ENCODE measurements around the gene SNAPC3. TPM values are rescaled to one million over a fixed set of nuclear protein-coding genes. Genes with fewer than 3 reads are reported as not detected.

SNAPC3 gene
- total RNA-seq, 1 experiment from 2014 or later: 28.0 TPM

DNA sequence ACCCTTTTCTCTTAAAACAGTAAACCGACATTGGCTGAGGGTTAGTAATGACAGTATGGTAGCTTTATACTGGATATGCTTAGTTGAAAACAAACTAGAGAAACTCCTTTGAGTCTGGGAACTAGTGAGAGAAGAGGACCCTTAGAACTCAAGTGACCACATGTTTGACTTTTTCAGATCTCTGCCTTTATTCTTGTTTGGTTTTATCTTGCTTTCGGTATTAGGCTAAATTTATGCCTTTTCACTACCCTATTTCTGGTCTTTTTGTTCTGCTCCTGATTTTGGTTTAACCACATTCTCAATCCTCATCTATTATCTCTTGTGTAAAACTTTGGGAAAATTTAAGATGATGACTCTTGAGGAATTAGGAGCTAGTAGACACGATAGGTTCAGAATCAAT lies 11.0 kb downstream of the SNAPC3 start:
- Histone ChIP-seq H3K79me2 (ENCODE audit: insufficient read depth, low read length) (no peaks in the 10 kb centered on the region; the same call in 1 of the 2 replicates), H2BK120ac (ENCODE audit: low read depth, low read length, poor library complexity, severe bottlenecking) (no peak overlapping the region), H3K4me1 (ENCODE audit: insufficient read depth, low read length) (no peaks in the 10 kb centered on the region), H3K4me2 (ENCODE audit: insufficient read depth, insufficient read length, low read length) (no peak overlapping the region), H2BK5ac (ENCODE audit: insufficient read length, low read length) (no peak overlapping the region), H4K5ac (ENCODE audit: insufficient read length, low read depth, low read length) (no peak overlapping the region), H2AK5ac (ENCODE audit: insufficient read length, low read length) (no peak overlapping the region), H3K27me3 (ENCODE audit: insufficient read depth, low read length) (no peaks in the 10 kb centered on the region), H3T11ph (ENCODE audit: low read length) (no peak overlapping the region), H3K9me3 (ENCODE audit: control insufficient read depth, low read depth, low read length) (no peaks in the 10 kb centered on the region), H3K27ac (ENCODE audit: insufficient read length, low read depth, low read length) (no peak overlapping the region), H4K91ac (ENCODE audit: insufficient read length, low read depth, low read length) (no peak overlapping the region), H3K23me2 (ENCODE audit: insufficient read length, low read depth, low read length, poor library complexity, severe bottlenecking) (no peaks in the 10 kb centered on the region), H3K9ac (ENCODE audit: extremely low read depth, insufficient read length, low read length) (no peak overlapping the region), H2AFZ (ENCODE audit: low read length) (no peak overlapping the region), H4K8ac (replicated peaks; ENCODE audit: insufficient read length, low read depth, low read length) (no peak overlapping the region), H3K14ac (ENCODE audit: insufficient read depth, low read length) (no peak overlapping the region), H3K23ac (ENCODE audit: insufficient read length, low read depth, low read length) (no peak overlapping the region), H2BK20ac (ENCODE audit: low read depth, low read length, poor library complexity, severe bottlenecking) (no peak overlapping the region), H4K20me1 (ENCODE audit: control insufficient read depth, insufficient read depth, insufficient read length) (no peaks in the 10 kb centered on the region), H2BK12ac (ENCODE audit: insufficient read length, low read depth, low read length) (no peak overlapping the region), H3K4ac (ENCODE audit: low read depth, low read length) (no peak overlapping the region), H3K18ac (ENCODE audit: insufficient read length, low read depth, low read length) (no peak overlapping the region), H3K79me1 (ENCODE audit: insufficient read depth, low read depth, low read length, poor library complexity, severe bottlenecking) (no peaks in the 10 kb centered on the region), H2BK15ac (ENCODE audit: low read depth, low read length) (no peak overlapping the region), H3K56ac (ENCODE audit: insufficient read length, low read depth, low read length) (no peak overlapping the region)
- TF ChIP-seq, protein P1, sequence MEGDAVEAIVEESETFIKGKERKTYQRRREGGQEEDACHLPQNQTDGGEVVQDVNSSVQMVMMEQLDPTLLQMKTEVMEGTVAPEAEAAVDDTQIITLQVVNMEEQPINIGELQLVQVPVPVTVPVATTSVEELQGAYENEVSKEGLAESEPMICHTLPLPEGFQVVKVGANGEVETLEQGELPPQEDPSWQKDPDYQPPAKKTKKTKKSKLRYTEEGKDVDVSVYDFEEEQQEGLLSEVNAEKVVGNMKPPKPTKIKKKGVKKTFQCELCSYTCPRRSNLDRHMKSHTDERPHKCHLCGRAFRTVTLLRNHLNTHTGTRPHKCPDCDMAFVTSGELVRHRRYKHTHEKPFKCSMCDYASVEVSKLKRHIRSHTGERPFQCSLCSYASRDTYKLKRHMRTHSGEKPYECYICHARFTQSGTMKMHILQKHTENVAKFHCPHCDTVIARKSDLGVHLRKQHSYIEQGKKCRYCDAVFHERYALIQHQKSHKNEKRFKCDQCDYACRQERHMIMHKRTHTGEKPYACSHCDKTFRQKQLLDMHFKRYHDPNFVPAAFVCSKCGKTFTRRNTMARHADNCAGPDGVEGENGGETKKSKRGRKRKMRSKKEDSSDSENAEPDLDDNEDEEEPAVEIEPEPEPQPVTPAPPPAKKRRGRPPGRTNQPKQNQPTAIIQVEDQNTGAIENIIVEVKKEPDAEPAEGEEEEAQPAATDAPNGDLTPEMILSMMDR (conservative IDR thresholded peaks at IDR 0.05): no peak
- no peaks in the 10 kb centered on the region for H3K27me3 Mint-ChIP-seq (ENCODE audit: low read depth)
- H3K27ac Mint-ChIP-seq: no peak overlapping the region
- peaks cover 48 to 66% (median 60%) of the 10 kb centered on the region in 3 experiments for H3K36me3 Mint-ChIP-seq (ENCODE audit: insufficient read depth in 1 of 3, low read depth in 3 of 3)
- peaks cover under 1 to 6% of the 10 kb centered on the region in 2 experiments; a peak in 2 of 5 replicates for H3K9me3 Mint-ChIP-seq
- DNase-seq: no peak
- no CpG with 5 or more reads among the region's 3 CpGs for WGBS (ENCODE audit: extremely low coverage, insufficient read length, low lambda C conversion rate)
- peaks cover 6 to 14% of the 10 kb centered on the region in 2 experiments for H3K4me1 Mint-ChIP-seq
- no peak overlapping the region for H3K4me3 Mint-ChIP-seq

Measured in H9 (cell line).